Panc1 (cell line): ENCODE measurements around the gene ARL2BP. TPM values are rescaled to one million over a fixed set of nuclear protein-coding genes. Genes with fewer than 3 reads are reported as not detected.

Experiments
- ATAC-seq: fragments of 200-7000 bp; cut with Tn5 transposase; 2 replicates; pipeline ENCODE4 v1.9.1; 2020; ENCODE audit warnings: mild to moderate bottlenecking, moderate library complexity
- BruUV-seq: library from RNA; stranded (reverse); fragments of 400-500 nt; replicated peaks from 2 replicates; lab custom pipeline; 2021; lab: Mats Ljungman, UMichigan
- CTCF ChIA-PET: fragments of 300-600 bp; sonication (Branson Sonifier 250); formaldehyde crosslinking; loops from one replicate; lab custom pipeline; 2022; ENCODE audit warnings: antibody characterized with exemption; lab: Charles Lee
- POLR2A ChIA-PET: fragments of 300-600 bp; sonication (Branson Sonifier 250); formaldehyde crosslinking; loops from one replicate; lab custom pipeline; 2022; ENCODE audit warnings: antibody characterized with exemption; lab: Charles Lee
- DNase-seq: peaks from one replicate; pipeline ENCODE4 v3.0.0-alpha.2; 2010; ENCODE audit warnings: low read depth, low spot score
- H3K27ac ChIP-seq: 2 replicates; pipeline ENCODE4 v1.5.1; 2011; ENCODE audit warnings: mild to moderate bottlenecking, low read length, inconsistent platforms
- H3K27me3 ChIP-seq: fragments of 200-500 bp; sonication (Bioruptor generic); 2 replicates; pipeline ENCODE4 v1.6.0; 2014; ENCODE audit warnings: low read length, inconsistent platforms; ENCODE audit not compliant: control insufficient read depth, insufficient read depth
- H3K36me3 ChIP-seq: fragments of 200-500 bp; sonication (Bioruptor generic); 2 replicates; pipeline ENCODE4 v1.5.1; 2014; ENCODE audit warnings: inconsistent platforms, mild to moderate bottlenecking, low read length, moderate library complexity; ENCODE audit not compliant: control insufficient read depth, insufficient read depth
- H3K4me1 ChIP-seq: 2 replicates; pipeline ENCODE4 v1.5.1; 2011; ENCODE audit warnings: inconsistent platforms, mild to moderate bottlenecking, low read length, moderate library complexity; ENCODE audit not compliant: control insufficient read depth, insufficient read depth
- H3K4me3 ChIP-seq, 2 experiments: 2 replicates each; pipeline ENCODE4 v1.5.1; 2011 to 2012; ENCODE audit warnings: low read depth in 2 of 2, low read length in 2 of 2, mild to moderate bottlenecking in 2 of 2, inconsistent platforms in 1 of 2, moderate library complexity in 1 of 2
- H3K9me3 ChIP-seq: fragments of 200-500 bp; sonication (Bioruptor generic); 2 replicates; pipeline ENCODE4 v1.5.1; 2014; ENCODE audit warnings: low read depth, mild to moderate bottlenecking, inconsistent platforms, low read length, moderate library complexity; ENCODE audit not compliant: control insufficient read depth, insufficient read depth
- POLR2AphosphoS5 ChIP-seq: IDR thresholded peaks from 2 replicates; pipeline ENCODE4 v1.6.1; 2012; ENCODE audit warnings: mild to moderate bottlenecking, low read depth, low read length, moderate library complexity
- SIN3A ChIP-seq: IDR thresholded peaks from 2 replicates; pipeline ENCODE4 v1.6.1; 2012; ENCODE audit warnings: low read depth, mild to moderate bottlenecking, low read length, moderate library complexity, borderline replicate concordance; ENCODE audit not compliant: insufficient read depth
- TCF7L2 ChIP-seq: IDR thresholded peaks from 2 replicates; pipeline ENCODE4 v1.6.1; 2011; ENCODE audit warnings: mild to moderate bottlenecking, low read depth, low read length, inconsistent platforms
- in situ Hi-C: cut with HindIII; loops from 2 replicates; pipeline ENCODE4 v1.10.0; 2016; ENCODE audit warnings: low sequenced_read_pairs, low pct_unique_long_range_greater_than_20kb
- intact Hi-C: fragments of 100-400 bp; cut with micrococcal nuclease; formaldehyde crosslinking; loops from one replicate; pipeline ENCODE4 v1.10.0; 2022; ENCODE audit not compliant: unreplicated experiment
- total RNA-seq: library from RNA; stranded (reverse); gene quantifications from one replicate; pipeline ENCODE4 v1.2.1, GENCODE V29; 2021; ENCODE audit not compliant: unreplicated experiment
- TF ChIP-seq, protein P1 (sequence below), 2 experiments: IDR thresholded peaks; 2 replicates each; pipeline ENCODE4 v1.6.1; 2011 to 2012; ENCODE audit warnings: low read depth in 2 of 2, control low read depth in 1 of 2, low read length in 1 of 2, mild to moderate bottlenecking in 1 of 2, moderate library complexity in 1 of 2; ENCODE audit not compliant: insufficient read depth in 1 of 2
- TF ChIP-seq, protein P2 (sequence below): fragments of 450-650 bp; IDR thresholded peaks from 2 replicates; pipeline ENCODE4 v1.5.1; 2017; ENCODE audit warnings: mild to moderate bottlenecking

ARL2BP gene
- total RNA-seq, 1 experiment from 2014 or later, result 47.7 TPM

DNA sequence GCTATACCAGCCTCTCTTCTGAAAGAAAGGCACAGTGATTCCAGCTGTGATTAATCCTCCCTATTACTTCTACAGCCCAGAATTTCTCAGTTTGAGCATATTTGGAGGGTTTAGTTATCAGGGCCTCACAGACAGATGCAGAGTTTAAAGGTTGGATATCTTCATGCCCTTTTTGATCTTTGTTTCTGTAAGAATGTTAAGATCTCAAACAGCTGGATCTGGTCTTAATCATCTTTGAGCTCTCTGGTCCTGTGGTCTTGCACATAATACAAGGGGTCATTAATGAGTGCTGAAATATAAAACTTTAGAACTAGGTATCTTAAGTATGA, 9.1 kb upstream of the ARL2BP start:
- intact Hi-C loops, result no loop called here
- in situ Hi-C loops, result no loop called here
- POLR2A ChIA-PET, result interaction anchor here (0.7 to 1.2 kb wide), 2 partner anchors 9 to 44 kb away, joined by 3 read pairs; partner anchors contain the start of gene ARL2BP

DNA sequence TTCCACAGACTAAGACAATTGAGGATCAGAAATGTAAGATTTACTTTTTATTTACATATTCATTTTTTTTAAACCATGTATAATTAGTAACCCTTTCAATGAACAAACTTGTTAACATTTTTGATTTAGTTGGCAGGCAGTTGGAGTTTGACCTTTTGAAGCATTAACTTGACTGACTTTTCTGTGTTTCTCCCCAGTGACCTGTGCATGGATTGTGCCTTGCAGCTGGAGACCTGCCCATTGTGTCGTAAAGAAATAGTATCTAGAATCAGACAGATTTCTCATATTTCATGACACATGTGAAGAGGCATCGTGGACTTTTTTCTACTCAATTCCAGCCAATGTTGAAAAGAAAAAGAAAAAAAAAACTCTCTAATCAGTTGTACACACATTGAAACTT, 6.4 kb upstream of the ARL2BP start:
- peaks cover 5% of the 10 kb centered on the region for H3K36me3 ChIP-seq
- POLR2A ChIA-PET, result no interaction called here
- CTCF ChIA-PET, result no interaction called here
- H3K9me3 ChIP-seq, result no peaks in the 10 kb centered on the region
- no peak overlapping the region for H3K4me3 ChIP-seq
- DNase-seq, result no peak
- BruUV-seq, result no TSS peak
- TF ChIP-seq, protein P1, sequence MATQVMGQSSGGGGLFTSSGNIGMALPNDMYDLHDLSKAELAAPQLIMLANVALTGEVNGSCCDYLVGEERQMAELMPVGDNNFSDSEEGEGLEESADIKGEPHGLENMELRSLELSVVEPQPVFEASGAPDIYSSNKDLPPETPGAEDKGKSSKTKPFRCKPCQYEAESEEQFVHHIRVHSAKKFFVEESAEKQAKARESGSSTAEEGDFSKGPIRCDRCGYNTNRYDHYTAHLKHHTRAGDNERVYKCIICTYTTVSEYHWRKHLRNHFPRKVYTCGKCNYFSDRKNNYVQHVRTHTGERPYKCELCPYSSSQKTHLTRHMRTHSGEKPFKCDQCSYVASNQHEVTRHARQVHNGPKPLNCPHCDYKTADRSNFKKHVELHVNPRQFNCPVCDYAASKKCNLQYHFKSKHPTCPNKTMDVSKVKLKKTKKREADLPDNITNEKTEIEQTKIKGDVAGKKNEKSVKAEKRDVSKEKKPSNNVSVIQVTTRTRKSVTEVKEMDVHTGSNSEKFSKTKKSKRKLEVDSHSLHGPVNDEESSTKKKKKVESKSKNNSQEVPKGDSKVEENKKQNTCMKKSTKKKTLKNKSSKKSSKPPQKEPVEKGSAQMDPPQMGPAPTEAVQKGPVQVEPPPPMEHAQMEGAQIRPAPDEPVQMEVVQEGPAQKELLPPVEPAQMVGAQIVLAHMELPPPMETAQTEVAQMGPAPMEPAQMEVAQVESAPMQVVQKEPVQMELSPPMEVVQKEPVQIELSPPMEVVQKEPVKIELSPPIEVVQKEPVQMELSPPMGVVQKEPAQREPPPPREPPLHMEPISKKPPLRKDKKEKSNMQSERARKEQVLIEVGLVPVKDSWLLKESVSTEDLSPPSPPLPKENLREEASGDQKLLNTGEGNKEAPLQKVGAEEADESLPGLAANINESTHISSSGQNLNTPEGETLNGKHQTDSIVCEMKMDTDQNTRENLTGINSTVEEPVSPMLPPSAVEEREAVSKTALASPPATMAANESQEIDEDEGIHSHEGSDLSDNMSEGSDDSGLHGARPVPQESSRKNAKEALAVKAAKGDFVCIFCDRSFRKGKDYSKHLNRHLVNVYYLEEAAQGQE (IDR thresholded peaks at IDR 0.05; ENCODE audit: insufficient read depth in 1 of 2, low read depth in 2 of 2, low read length in 1 of 2), result no peak
- TF ChIP-seq, protein P2, sequence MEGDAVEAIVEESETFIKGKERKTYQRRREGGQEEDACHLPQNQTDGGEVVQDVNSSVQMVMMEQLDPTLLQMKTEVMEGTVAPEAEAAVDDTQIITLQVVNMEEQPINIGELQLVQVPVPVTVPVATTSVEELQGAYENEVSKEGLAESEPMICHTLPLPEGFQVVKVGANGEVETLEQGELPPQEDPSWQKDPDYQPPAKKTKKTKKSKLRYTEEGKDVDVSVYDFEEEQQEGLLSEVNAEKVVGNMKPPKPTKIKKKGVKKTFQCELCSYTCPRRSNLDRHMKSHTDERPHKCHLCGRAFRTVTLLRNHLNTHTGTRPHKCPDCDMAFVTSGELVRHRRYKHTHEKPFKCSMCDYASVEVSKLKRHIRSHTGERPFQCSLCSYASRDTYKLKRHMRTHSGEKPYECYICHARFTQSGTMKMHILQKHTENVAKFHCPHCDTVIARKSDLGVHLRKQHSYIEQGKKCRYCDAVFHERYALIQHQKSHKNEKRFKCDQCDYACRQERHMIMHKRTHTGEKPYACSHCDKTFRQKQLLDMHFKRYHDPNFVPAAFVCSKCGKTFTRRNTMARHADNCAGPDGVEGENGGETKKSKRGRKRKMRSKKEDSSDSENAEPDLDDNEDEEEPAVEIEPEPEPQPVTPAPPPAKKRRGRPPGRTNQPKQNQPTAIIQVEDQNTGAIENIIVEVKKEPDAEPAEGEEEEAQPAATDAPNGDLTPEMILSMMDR, result no peak
- intact Hi-C loops, result no loop called here
- no peaks in the 10 kb centered on the region for H3K27me3 ChIP-seq
- in situ Hi-C loops, result no loop called here
- H3K27ac ChIP-seq, result no peak overlapping the region
- no peak for ATAC-seq
- H3K4me1 ChIP-seq, result no peaks in the 10 kb centered on the region

More for the DNA sequence above, 9.1 kb upstream of the ARL2BP start:
- TF ChIP-seq, protein P2, result no peak
- TF ChIP-seq, protein P1 (IDR thresholded peaks at IDR 0.05; ENCODE audit: insufficient read depth in 1 of 2, low read depth in 2 of 2, low read length in 1 of 2), result no peak
- TF ChIP-seq TCF7L2, result no peak
- no peak for TF ChIP-seq POLR2AphosphoS5
- no peak for TF ChIP-seq SIN3A
- no peaks in the 10 kb centered on the region for H3K27me3 ChIP-seq
- no peak overlapping the region for H3K27ac ChIP-seq
- H3K9me3 ChIP-seq, result no peaks in the 10 kb centered on the region
- H3K4me1 ChIP-seq, result no peaks in the 10 kb centered on the region
- DNase-seq (no peak), ATAC-seq (no peak)
- peaks cover 11% of the 10 kb centered on the region for H3K36me3 ChIP-seq
- BruUV-seq, result no TSS peak
- CTCF ChIA-PET, result no interaction called here
- no peak overlapping the region for H3K4me3 ChIP-seq
